Activated naive CD8-positive, alpha-beta T cell treated with anti-CD3 and anti-CD28 coated beads, Interleukin-2, amount 50 U/mL, for 24 hours (primary cell): ENCODE measurements around the gene SLC39A1.
A peak's percentile ranks its signal among the peaks of the same experiment; 100 is the strongest.
"Not testable (repeated sequence)": the region's sequence is repeated elsewhere in the genome, so short reads cannot be mapped to it uniquely, and the experiment has no call there.

Experiments used
- ATAC-seq: fragments of 150-1000 bp; cut with Tn5 transposase; one replicate; pipeline ENCODE4 v1.10.0; 2021
- DNase-seq: peaks from one replicate; pipeline ENCODE4 v3.0.0; 2021
- H3K27ac Mint-ChIP-seq: one replicate; pipeline ENCODE4 v1.8.0; 2021; ENCODE audit warnings: mild to moderate bottlenecking, mixed read lengths
- H3K27me3 Mint-ChIP-seq: one replicate; pipeline ENCODE4 v1.8.0; 2021; ENCODE audit warnings: mixed read lengths
- H3K36me3 Mint-ChIP-seq: one replicate; pipeline ENCODE4 v1.8.0; 2021; ENCODE audit warnings: low read depth, mixed read lengths
- H3K4me1 Mint-ChIP-seq: one replicate; pipeline ENCODE4 v1.8.0; 2021; ENCODE audit warnings: mixed read lengths
- H3K4me3 Mint-ChIP-seq: one replicate; pipeline ENCODE4 v1.8.0; 2021; ENCODE audit warnings: mild to moderate bottlenecking, moderate library complexity, mixed read lengths
- H3K9me3 Mint-ChIP-seq: one replicate; pipeline ENCODE4 v1.8.0; 2021; ENCODE audit warnings: mixed read lengths

Gene SLC39A1, protein sequence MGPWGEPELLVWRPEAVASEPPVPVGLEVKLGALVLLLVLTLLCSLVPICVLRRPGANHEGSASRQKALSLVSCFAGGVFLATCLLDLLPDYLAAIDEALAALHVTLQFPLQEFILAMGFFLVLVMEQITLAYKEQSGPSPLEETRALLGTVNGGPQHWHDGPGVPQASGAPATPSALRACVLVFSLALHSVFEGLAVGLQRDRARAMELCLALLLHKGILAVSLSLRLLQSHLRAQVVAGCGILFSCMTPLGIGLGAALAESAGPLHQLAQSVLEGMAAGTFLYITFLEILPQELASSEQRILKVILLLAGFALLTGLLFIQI

DNA sequence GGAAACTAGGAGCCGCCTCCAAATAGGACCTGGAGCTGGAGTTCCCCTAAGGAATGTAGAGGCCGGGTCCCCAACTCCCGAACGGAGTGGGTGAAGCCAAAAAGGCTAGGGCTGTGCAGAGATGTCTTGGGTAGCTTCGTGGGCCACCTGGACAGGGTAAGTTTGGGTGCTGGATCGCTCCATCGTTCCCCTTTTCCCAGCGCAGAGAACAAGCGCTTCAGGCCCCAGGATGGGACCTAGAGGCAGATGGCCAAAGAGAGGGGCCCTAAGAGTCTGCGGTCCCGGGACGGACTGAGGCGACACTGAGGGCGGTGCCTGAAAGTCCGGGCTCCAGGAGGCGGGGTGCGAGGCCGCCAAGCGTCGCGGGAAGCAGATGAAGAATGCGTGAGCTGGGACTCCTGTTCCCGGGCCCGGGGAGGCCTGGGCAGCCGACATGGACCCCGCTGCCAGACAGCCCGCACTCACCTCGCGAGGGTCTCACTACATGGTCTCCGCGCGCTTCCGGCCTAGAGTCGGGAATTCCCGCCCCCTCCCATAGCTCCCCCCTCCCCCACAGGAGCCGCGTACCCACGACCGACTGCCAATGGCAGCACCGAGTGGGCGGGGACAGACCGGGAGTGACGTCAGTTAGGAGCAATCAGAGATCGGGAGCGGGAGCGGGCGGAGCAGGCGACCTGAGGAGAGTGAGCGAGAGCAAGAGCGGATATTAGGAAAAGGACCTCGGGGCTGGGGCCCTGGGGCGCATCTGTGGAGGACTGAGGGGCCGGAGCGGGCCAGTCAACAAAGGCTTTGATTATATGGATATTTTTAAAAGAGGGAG lies at the start of gene SLC39A1:
TSS of gene SLC39A1 (minus strand) at position 508 of the 820 bp plus-strand sequence. CDS start 822 bp downstream, outside the sequence.
- Mint-ChIP-seq H3K27ac (peak within 1 kb of the TSS; percentile 94), H3K9me3 (no peaks in the 10 kb centered on the region), H3K27me3 (no peaks in the 10 kb centered on the region), H3K4me1 (peaks cover 63% of the 10 kb centered on the region), H3K4me3 (peak within 1 kb of the TSS; percentile 89), H3K36me3 (peaks cover 16% of the 10 kb centered on the region)
- ATAC-seq: peak; percentile 44
- peak; percentile 97 for DNase-seq

DNA sequence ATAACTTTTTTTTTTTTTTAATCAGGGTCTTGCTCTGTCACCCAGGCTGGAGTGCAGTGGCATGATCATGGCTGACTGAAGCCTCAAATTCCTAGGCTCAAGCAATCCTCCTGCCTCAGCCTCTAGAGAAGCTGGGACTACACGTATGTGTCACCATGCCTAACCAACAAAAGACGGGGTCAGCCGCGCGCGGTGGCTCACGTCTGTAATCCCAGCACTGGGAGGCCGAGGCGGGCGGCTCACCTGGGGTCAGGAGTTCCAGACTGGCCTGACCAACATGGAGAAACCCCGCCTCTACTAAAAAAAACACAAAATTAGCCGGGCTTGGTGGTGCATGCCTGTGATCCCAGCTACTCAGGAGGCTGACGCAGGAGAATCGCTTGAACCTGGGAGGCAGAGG lies 49.2 kb upstream of the SLC39A1 start:
- not testable (repeated sequence) for ATAC-seq, H3K36me3 Mint-ChIP-seq, H3K9me3 Mint-ChIP-seq, H3K27me3 Mint-ChIP-seq, H3K4me3 Mint-ChIP-seq, DNase-seq, H3K4me1 Mint-ChIP-seq, H3K27ac Mint-ChIP-seq

DNA sequence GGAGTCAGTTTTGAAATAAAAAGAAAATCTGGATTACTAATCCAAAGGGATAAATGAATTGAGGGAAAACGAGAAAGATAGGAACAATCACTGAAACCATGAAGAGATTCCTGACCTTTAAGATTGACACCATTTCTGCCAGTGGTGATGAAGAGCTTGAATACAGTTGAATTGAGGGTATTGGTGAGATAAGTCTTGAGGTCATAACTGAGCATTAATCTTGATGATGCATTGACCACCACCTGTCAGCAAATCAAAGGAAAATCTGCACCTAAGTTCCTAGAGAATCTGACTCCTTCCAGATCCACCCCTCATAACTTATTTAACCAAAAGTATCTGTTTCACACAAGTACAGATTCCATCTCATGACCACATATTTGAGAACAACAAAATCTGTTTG lies 48.8 kb upstream of the SLC39A1 start:
- H3K4me1 Mint-ChIP-seq: peaks cover 3% of the 10 kb centered on the region
- H3K4me3 Mint-ChIP-seq: no peak overlapping the region
- H3K27ac Mint-ChIP-seq: no peak overlapping the region
- no peaks in the 10 kb centered on the region for H3K36me3 Mint-ChIP-seq
- no peaks in the 10 kb centered on the region for H3K9me3 Mint-ChIP-seq
- no peaks in the 10 kb centered on the region for H3K27me3 Mint-ChIP-seq
- ATAC-seq: no peak
- DNase-seq: no peak

DNA sequence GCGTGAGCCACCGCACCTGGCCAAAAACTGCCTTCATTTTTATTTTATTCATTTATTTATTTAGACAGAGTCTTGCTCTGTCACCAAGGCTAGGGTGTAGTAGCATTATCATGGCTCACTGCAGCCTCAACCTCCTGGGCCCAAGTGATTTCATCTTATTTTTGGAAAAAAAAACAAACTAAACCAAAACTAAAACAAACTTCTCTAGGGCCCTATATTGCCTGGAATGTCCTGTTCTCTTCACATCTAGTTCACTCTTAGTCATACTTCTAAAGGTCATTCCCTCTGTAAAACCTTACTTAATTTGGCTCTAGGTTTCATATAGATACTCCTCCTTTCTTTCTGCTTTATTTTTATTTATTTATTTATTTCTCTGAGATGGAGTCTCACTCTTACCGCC lies 42.8 kb upstream of the SLC39A1 start:
- H3K27me3 Mint-ChIP-seq: no peaks in the 10 kb centered on the region
- H3K36me3 Mint-ChIP-seq: no peaks in the 10 kb centered on the region
- no peak for DNase-seq
- H3K4me3 Mint-ChIP-seq: no peak overlapping the region
- no peaks in the 10 kb centered on the region for H3K9me3 Mint-ChIP-seq
- H3K4me1 Mint-ChIP-seq: no peaks in the 10 kb centered on the region
- peak; percentile 36 for ATAC-seq
- no peak overlapping the region for H3K27ac Mint-ChIP-seq

DNA sequence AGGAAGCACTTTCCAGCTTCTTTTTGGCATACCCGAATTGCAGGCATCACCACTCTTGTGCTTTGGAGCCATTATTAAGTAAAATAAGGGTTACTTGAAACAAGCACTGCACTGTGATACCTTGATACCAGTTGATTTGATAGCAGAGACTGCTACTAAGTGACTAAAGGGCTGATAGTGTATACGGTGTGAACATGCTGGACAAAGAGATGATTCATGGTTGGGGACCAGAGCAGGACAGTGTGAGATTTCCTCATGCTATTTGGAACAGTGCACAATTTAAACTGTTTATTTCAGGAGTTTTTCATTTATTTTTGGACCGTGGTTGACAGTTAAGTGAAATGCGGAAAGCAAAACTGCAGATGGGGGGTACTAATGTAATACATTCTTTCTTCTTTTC lies 37.1 kb upstream of the SLC39A1 start:
- no peak overlapping the region for H3K4me3 Mint-ChIP-seq
- no peaks in the 10 kb centered on the region for H3K9me3 Mint-ChIP-seq
- no peak for DNase-seq
- ATAC-seq: no peak
- H3K27me3 Mint-ChIP-seq: no peaks in the 10 kb centered on the region
- peaks cover 4% of the 10 kb centered on the region for H3K36me3 Mint-ChIP-seq
- no peaks in the 10 kb centered on the region for H3K4me1 Mint-ChIP-seq
- no peak overlapping the region for H3K27ac Mint-ChIP-seq

DNA sequence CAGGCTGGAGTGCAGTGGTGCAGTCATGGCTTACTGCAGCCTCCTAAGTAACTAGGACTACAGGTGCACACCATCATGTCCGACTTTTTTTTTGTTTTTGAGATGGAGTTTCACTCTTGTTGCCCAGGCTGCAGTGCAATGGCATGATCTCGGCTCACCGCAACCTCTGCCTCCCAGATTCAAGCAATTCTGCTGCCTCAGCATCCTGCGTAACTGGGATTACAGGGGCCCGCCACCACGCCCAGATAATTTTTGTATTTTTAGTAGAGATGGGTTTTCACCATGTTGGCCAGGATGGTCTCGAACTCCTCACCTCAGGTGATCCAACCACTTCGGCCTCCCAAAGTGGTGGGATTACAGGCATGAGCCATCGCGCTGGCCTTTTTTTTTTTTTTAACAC lies 33.5 kb upstream of the SLC39A1 start:
- not testable (repeated sequence) for H3K9me3 Mint-ChIP-seq, H3K4me3 Mint-ChIP-seq, H3K27me3 Mint-ChIP-seq, DNase-seq, H3K27ac Mint-ChIP-seq, ATAC-seq
- peaks cover 32% of the 10 kb centered on the region for H3K36me3 Mint-ChIP-seq
- H3K4me1 Mint-ChIP-seq: peaks cover 19% of the 10 kb centered on the region

DNA sequence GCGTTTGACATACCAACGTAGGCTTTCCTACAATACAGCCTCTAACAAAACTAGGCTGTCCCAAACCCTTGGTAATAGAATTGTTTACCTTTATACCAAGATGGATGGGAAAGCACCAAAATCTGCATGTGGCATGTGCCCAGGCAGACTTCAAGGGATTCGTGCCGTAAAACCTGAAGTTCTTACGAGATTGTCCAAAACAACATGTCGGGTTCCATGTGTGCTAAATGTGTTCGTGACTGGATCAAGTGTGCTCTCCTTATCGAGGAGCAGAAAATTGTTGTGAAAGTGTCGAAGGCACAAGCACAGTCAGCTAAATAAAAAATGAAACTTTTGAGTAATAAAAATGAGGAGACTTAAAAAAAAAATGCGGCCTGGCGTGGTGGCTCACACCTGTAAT lies 32.3 kb upstream of the SLC39A1 start:
- H3K9me3 Mint-ChIP-seq: no peaks in the 10 kb centered on the region
- ATAC-seq: no peak
- no peak overlapping the region for H3K4me3 Mint-ChIP-seq
- DNase-seq: no peak
- H3K4me1 Mint-ChIP-seq: peaks cover 27% of the 10 kb centered on the region
- peak overlapping the region; percentile 20 for H3K27ac Mint-ChIP-seq
- H3K36me3 Mint-ChIP-seq: peaks cover 45% of the 10 kb centered on the region
- no peaks in the 10 kb centered on the region for H3K27me3 Mint-ChIP-seq

DNA sequence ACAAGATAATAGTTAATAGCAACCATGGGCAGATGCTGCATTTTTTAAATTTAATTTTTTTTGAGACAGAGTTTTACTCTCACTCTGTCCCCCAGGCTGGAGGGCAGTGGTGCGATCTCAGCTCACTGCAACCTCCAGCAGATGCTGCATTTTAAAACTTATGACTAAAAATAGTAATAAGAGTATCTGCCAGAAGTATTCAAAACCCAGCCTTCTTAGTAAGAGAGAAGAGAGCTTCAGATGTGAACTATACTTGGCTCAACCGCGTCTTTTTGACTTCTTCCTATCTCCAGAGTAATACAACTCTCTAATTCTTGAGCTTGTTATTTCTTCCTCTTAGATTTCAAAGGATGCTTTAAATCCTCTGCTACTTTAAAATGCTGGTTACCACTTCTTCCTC lies 31.9 kb upstream of the SLC39A1 start:
- Mint-ChIP-seq H3K4me1 (peaks cover 31% of the 10 kb centered on the region), H3K9me3 (no peaks in the 10 kb centered on the region), H3K4me3 (no peak overlapping the region), H3K27ac (peak overlapping the region; percentile 20), H3K36me3 (peaks cover 47% of the 10 kb centered on the region), H3K27me3 (no peaks in the 10 kb centered on the region)
- DNase-seq (no peak), ATAC-seq (no peak)

DNA sequence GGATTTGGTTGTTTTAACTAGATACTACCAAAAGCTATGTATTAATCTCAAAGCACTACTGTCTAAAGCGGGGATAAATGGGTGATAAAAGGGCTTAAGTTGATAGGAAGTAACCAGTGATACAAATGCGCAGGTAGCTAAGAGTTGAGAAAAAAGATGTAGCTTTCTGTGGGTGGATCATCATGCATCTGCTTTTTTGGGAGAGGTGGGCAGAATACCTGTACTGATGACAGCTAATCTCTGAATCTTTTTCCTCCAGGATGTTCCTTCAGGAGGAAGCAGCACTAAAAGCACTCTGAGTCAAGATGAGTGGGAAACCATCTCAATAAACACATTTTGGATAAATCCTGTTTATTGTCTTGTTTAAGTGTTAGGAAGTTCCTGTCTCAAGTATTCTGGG lies 28.5 kb upstream of the SLC39A1 start:
- Mint-ChIP-seq H3K27ac (peak overlapping the region; percentile 98), H3K27me3 (no peaks in the 10 kb centered on the region), H3K9me3 (no peaks in the 10 kb centered on the region), H3K4me1 (peaks cover 44% of the 10 kb centered on the region), H3K4me3 (peak overlapping the region; percentile 97), H3K36me3 (peaks cover 47% of the 10 kb centered on the region)
- DNase-seq: no peak
- no peak for ATAC-seq

DNA sequence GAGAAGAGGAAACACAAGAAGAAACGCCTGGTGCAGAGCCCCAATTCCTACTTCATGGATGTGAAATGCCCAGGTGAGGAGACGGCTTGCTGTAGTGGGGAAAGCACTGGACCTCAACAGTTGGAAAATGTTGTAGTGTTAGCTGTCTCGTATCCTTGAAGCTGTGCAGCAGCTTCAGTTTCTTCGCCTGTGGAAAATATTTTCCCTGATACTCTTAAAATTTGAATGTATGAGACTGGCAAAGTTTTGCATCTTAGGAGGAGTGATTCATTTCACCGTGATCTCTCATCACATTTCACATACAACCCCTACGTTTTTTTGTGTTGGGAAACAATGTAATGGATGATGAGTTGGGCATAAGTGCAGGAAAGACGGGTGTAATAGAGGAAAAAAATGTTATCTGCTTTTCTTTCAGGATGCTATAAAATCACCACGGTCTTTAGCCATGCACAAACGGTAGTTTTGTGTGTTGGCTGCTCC lies 27.9 kb upstream of the SLC39A1 start:
- H3K36me3 Mint-ChIP-seq: peaks cover 47% of the 10 kb centered on the region
- ATAC-seq (no peak), DNase-seq (no peak)
- H3K27ac Mint-ChIP-seq: peak overlapping the region; percentile 98
- no peaks in the 10 kb centered on the region for H3K27me3 Mint-ChIP-seq
- peaks cover 49% of the 10 kb centered on the region for H3K4me1 Mint-ChIP-seq
- H3K4me3 Mint-ChIP-seq: peak overlapping the region; percentile 97
- H3K9me3 Mint-ChIP-seq: no peaks in the 10 kb centered on the region

DNA sequence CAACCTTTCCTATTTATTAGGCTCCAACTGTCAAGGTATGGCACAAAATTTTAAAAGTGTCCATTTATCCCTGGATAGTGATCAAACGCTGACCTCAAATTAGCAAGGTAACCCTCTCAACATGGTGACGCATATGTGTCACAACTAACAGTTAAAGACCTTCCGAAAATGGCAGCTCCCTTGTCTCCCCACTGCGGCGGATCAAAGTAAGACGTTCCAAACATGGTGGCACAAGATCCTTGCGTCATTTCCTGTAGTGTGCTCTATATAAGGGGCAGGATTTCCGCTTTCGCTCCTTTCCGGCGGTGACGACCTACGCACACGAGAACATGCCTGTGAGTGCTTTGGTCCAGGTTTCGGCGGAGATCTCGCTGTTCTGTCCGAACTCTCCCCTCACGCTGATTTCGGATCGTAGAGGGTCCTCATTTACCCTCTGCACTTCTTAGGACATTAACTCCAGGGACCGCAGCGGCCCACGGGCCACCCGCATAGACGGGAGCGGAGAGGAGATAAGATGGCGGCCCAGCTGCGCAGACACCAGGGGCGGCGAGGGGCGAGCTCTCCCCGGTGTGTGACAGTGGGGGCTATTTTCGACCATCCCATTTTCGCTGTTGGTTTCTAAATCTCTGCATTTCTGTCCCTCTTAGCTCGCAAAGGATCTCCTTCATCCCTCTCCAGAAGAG lies 27.3 kb upstream of the SLC39A1 start, which contains the start of gene RPS27:
TSS of gene RPS27 (plus strand) at position 295 of the 683 bp plus-strand sequence. CDS start at position 330, 35 bp downstream.
- Mint-ChIP-seq H3K27me3 (no peaks in the 10 kb centered on the region), H3K4me3 (peak within 1 kb of the TSS; percentile 97), H3K27ac (peak within 1 kb of the TSS; percentile 98), H3K9me3 (no peaks in the 10 kb centered on the region), H3K36me3 (peaks cover 45% of the 10 kb centered on the region), H3K4me1 (peaks cover 53% of the 10 kb centered on the region)
- DNase-seq (peak; percentile 80), ATAC-seq (peak; percentile 80)

DNA sequence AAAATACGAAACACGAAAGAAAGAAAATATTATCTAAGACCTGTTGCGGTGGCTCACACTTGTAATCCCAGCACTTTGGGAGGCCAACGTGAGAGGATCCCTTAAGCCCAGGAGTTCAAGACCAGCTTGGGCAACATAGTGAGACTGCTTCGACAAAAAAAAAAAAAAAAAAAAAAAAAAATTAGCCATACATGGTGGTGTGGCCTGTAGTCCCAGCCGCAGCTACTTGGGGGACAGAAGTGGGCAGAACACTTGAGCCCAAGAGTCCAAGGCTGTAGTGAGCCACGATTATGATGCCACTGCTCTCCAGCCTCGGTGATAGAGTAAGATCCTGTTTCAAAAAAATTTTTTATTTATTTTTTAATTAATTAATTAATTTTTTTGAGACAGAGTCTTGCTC lies 24.3 kb upstream of the SLC39A1 start:
- Mint-ChIP-seq H3K27me3 (no peaks in the 10 kb centered on the region), H3K9me3 (no peaks in the 10 kb centered on the region), H3K36me3 (peaks cover 26% of the 10 kb centered on the region), H3K4me1 (peaks cover 56% of the 10 kb centered on the region), H3K27ac (peak overlapping the region; percentile 90), H3K4me3 (no peak overlapping the region)
- no peak for DNase-seq
- ATAC-seq: no peak

DNA sequence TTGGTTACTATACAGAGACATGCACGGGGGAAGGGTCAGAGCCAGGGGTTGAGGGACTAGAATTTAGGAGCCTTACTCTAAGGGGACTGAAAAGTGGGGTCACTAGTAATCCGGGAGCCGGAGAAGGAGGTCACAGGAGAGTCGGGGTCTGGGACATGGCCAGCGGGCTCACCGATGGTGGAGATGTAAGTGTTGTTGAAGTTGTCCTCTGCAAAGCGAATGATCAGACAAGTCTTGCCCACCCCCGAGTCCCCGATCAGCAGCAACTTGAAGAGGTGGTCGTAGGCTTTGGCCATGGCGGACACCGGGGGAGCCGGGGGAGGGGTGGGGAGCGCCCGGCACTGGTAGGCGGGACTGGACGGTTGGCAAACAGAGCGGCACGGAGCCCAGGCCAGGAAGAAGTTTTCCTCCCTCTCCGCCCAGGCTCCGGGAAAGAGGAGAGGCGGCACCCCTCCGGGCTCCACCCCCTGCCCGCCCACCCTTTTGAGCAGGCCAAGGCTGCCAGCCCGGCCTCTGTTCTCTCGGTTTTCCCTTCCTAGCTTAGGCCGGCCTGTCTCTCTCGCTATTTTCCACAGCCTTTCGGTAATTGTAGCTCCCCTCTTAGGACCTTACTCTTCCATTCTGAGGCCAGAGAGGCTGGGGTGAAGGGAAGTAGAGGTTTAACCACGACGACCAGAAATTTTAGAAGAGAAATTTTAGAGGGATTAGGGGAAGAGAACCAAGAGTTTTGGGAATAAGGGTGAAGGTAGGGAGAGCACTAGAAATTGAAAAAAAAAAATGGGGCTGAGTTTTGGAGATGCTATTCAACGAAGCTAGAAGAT lies 22.8 kb upstream of the SLC39A1 start, which contains the start of gene RAB13:
TSS of gene RAB13 (minus strand) at position 399 of the 821 bp plus-strand sequence. CDS start at position 296, 103 bp downstream.
- H3K27me3 Mint-ChIP-seq: no peaks in the 10 kb centered on the region
- H3K4me1 Mint-ChIP-seq: peaks cover 41% of the 10 kb centered on the region
- peaks cover 11% of the 10 kb centered on the region for H3K36me3 Mint-ChIP-seq
- peak within 1 kb of the TSS; percentile 92 for H3K27ac Mint-ChIP-seq
- no peaks in the 10 kb centered on the region for H3K9me3 Mint-ChIP-seq
- ATAC-seq: peak; percentile 38
- peak within 1 kb of the TSS; percentile 88 for H3K4me3 Mint-ChIP-seq
- DNase-seq: no peak
